Tibial nerve (tissue), 4 donors: ENCODE results near the gene UPF3A.

ENCODE experiments used
- EP300 ChIP-seq, 2 donors: sonication (generic); formaldehyde crosslinking; IDR thresholded peaks; one replicate each; pipeline ENCODE4 v1.6.1; 2017; ENCODE audit warnings: antibody characterized with exemption in 2 of 2, mild to moderate bottlenecking in 1 of 2
- POLR2A ChIP-seq, 2 donors: fragments of 450-650 bp; IDR thresholded peaks; one replicate each; pipeline ENCODE4 v1.6.1; 2017; ENCODE audit warnings: antibody characterized with exemption in 2 of 2, mild to moderate bottlenecking in 2 of 2, moderate library complexity in 2 of 2
- TF ChIP-seq, protein P1 (sequence below), 5 experiments: fragments of 200-600 bp in 3 of 5; fragments of 450-650 bp in 2 of 5; sonication (generic) in 3 of 5; IDR thresholded peaks; one replicate each; pipeline ENCODE4 v1.5.1; 2016 to 2019; ENCODE audit warnings: antibody characterized with exemption in 5 of 5, mild to moderate bottlenecking in 3 of 5, moderate library complexity in 2 of 5

DNA sequence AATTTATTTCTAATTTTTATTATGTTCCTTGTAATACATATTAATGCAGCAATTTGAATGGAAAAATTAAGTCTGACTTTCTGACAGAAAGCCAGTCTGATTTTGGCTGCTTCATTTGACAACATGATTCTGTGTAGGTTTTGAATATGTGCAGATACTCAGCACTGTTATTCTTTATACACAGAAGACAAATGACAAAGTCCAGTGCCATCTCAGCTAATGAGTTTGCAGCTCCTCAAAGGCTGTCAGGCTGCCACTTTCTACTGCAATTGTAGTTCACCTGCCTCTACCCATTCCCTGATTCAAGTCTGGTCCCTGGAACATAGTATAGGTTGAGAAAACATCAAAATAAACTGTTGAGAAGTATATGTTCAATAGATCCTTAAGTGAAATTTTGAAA is 30.0 kb downstream of the UPF3A start:
- TF ChIP-seq EP300 (IDR thresholded peaks at IDR 0.05) (no peak), POLR2A (IDR thresholded peaks at IDR 0.05) (no peak)
- TF ChIP-seq, protein P1, sequence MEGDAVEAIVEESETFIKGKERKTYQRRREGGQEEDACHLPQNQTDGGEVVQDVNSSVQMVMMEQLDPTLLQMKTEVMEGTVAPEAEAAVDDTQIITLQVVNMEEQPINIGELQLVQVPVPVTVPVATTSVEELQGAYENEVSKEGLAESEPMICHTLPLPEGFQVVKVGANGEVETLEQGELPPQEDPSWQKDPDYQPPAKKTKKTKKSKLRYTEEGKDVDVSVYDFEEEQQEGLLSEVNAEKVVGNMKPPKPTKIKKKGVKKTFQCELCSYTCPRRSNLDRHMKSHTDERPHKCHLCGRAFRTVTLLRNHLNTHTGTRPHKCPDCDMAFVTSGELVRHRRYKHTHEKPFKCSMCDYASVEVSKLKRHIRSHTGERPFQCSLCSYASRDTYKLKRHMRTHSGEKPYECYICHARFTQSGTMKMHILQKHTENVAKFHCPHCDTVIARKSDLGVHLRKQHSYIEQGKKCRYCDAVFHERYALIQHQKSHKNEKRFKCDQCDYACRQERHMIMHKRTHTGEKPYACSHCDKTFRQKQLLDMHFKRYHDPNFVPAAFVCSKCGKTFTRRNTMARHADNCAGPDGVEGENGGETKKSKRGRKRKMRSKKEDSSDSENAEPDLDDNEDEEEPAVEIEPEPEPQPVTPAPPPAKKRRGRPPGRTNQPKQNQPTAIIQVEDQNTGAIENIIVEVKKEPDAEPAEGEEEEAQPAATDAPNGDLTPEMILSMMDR (IDR thresholded peaks at IDR 0.05): no peak
